RWPE2 (cell line): ENCODE measurements around the gene ALPI.
A peak's percentile ranks its signal among the peaks of the same experiment; 100 is the strongest.

Experiments
- ATAC-seq: fragments of 200-7000 bp; cut with Tn5 transposase; 3 replicates; pipeline ENCODE4 v1.9.1; 2021; ENCODE audit warnings: low read depth
- DNase-seq: peaks from one replicate; pipeline ENCODE4 v3.0.0-alpha.2; 2020; ENCODE audit warnings: low spot score
- H3K27ac ChIP-seq: fragments of 450-650 bp; 2 replicates; pipeline ENCODE4 v1.5.1; 2017; ENCODE audit warnings: mild to moderate bottlenecking; ENCODE audit not compliant: poor library complexity, severe bottlenecking
- H3K27me3 ChIP-seq: fragments of 250-450 bp; sonication (Bioruptor Pico); 2 replicates; pipeline ENCODE4 v1.5.1; 2021; ENCODE audit warnings: mild to moderate bottlenecking, moderate library complexity; ENCODE audit not compliant: insufficient read depth, poor library complexity, severe bottlenecking
- H3K36me3 ChIP-seq: fragments of 250-450 bp; sonication (Bioruptor Pico); 2 replicates; pipeline ENCODE4 v1.5.1; 2020; ENCODE audit warnings: low read depth, mild to moderate bottlenecking, moderate library complexity
- H3K4me1 ChIP-seq: fragments of 250-450 bp; sonication (Bioruptor Pico); 2 replicates; pipeline ENCODE4 v1.5.1; 2021; ENCODE audit warnings: mild to moderate bottlenecking, moderate library complexity; ENCODE audit not compliant: insufficient read depth, poor library complexity, severe bottlenecking
- H3K4me3 ChIP-seq: fragments of 250-450 bp; sonication (Bioruptor Pico); 2 replicates; pipeline ENCODE4 v1.5.1; 2021; ENCODE audit warnings: mild to moderate bottlenecking, moderate library complexity; ENCODE audit not compliant: severe bottlenecking
- H3K9me3 ChIP-seq: fragments of 250-450 bp; sonication (Bioruptor Pico); 2 replicates; pipeline ENCODE4 v1.5.1; 2021; ENCODE audit warnings: mild to moderate bottlenecking, moderate library complexity; ENCODE audit not compliant: severe bottlenecking
- TF ChIP-seq, protein P1 (sequence below): fragments of 450-650 bp; IDR thresholded peaks from one replicate; pipeline ENCODE4 v1.5.1; 2017; ENCODE audit warnings: mild to moderate bottlenecking, moderate library complexity; ENCODE audit not compliant: poor library complexity, severe bottlenecking

Gene ALPI

DNA sequence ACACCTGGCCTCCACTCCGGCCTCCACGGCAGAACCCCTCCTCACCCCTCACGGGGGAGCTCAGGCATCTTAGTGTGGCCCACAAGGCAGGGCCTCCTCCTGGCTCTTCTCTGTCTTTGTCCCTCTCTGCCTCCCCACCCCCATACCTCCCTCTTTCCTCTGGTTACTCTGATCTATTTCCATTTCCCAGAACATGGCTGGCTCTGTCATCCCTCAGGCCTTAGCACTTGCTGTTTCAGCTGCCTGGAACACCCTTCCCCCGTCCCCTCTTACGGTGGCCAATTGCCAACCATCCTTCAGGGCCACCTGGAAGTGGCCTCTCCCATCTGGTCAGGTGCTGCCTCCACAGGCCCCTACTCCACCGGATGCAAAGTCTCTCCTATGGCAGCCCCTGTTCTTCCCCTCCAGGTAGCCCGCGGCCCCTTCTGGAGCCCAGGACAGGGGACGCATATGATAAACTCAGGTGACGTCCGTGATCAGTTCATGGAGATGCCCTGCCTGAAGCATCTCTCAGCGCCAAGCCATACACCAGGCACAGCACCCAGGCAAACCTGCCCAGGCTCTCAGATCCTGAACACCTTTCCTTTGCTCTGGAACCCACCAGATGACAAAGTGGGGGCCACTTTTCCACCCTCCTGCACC lies 35.3 kb downstream of the ALPI start:
- no peaks in the 10 kb centered on the region for H3K36me3 ChIP-seq
- ATAC-seq = no peak

DNA sequence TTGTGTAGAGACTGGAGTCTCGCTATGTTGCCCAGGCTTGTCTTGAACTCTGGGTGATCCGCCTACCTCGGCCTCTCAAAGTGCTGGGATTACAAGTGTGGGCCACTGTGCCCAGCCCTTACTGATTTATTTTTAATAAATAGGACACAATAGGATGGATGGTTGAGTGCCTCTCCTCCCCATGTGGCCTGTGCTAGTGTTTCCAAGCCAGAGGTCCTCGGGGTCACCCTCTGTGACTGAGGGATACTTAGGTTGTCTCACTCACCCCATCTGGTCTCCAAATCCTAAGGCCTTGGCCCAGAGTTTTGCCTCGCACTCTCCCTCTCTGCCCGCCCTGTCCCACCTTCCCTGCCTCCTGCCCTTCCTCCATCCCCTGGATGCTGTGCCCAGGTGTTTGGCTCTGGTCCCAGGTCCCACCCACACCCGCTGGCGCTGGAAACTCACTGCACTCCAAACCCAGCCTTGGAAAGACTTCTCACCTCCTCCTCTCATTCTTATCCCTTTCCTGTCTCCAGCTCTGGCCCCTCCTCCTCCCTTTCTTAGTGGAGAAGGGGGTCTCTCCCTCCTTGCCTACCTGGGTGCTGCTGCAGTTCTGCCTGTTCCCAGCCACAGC lies 36.4 kb downstream of the ALPI start:
- H3K27me3 ChIP-seq = peaks cover 16% of the 10 kb centered on the region
- no peaks in the 10 kb centered on the region for H3K9me3 ChIP-seq
- peak; percentile 24 for DNase-seq
- H3K27ac ChIP-seq = no peak overlapping the region
- no peak overlapping the region for H3K4me3 ChIP-seq
- TF ChIP-seq, protein P1, sequence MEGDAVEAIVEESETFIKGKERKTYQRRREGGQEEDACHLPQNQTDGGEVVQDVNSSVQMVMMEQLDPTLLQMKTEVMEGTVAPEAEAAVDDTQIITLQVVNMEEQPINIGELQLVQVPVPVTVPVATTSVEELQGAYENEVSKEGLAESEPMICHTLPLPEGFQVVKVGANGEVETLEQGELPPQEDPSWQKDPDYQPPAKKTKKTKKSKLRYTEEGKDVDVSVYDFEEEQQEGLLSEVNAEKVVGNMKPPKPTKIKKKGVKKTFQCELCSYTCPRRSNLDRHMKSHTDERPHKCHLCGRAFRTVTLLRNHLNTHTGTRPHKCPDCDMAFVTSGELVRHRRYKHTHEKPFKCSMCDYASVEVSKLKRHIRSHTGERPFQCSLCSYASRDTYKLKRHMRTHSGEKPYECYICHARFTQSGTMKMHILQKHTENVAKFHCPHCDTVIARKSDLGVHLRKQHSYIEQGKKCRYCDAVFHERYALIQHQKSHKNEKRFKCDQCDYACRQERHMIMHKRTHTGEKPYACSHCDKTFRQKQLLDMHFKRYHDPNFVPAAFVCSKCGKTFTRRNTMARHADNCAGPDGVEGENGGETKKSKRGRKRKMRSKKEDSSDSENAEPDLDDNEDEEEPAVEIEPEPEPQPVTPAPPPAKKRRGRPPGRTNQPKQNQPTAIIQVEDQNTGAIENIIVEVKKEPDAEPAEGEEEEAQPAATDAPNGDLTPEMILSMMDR = no peak
- no peaks in the 10 kb centered on the region for H3K4me1 ChIP-seq
- no peak for ATAC-seq
- no peaks in the 10 kb centered on the region for H3K36me3 ChIP-seq

More for the DNA sequence above, 35.3 kb downstream of the ALPI start:
- no peak overlapping the region for H3K27ac ChIP-seq
- peaks cover 27% of the 10 kb centered on the region for H3K27me3 ChIP-seq
- H3K9me3 ChIP-seq = no peaks in the 10 kb centered on the region
- no peak overlapping the region for H3K4me3 ChIP-seq
- TF ChIP-seq, protein P1 = no peak
- DNase-seq = peak; percentile 23
- H3K4me1 ChIP-seq = no peaks in the 10 kb centered on the region

DNA sequence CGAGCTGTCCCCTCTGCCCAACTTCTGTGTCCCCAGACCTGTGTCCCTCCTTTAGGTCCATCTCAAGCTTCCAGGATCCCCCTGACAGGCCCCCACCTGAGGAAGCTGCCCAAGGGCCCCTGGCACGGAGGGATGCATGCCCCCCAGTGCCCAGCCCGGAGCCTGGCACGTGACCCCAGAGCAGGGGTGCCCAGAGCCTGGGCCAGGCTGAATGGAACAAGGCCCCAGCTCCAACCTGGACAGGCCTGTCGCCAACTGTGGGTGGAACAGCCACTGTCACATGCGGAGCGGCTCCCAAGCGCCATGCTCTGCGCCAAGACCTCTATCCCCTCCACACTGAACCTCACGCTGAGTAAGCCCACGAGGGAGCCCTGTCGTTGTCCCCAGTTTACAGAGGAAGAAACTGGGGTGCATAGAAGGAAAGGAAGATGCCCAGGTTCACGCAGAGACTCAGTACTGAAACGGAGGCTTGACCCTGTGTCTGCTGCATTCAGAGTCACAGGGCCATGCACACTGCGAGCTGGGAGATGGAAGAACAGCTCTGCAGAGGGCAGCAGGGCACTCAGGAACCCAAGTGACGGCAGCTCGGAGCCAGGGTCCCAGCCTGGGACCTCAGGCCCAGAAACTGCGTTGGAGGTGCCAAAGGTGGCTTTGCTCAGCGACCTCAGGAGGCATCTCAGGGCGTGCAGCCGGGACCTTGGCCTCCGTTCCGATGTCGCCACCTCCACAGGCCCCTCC lies 37.2 kb downstream of the ALPI start:
- ATAC-seq (no peak), DNase-seq (peak; percentile 29)
- no peaks in the 10 kb centered on the region for H3K4me1 ChIP-seq
- H3K4me3 ChIP-seq = no peak overlapping the region
- H3K36me3 ChIP-seq = no peaks in the 10 kb centered on the region
- TF ChIP-seq, protein P1 = no peak
- H3K9me3 ChIP-seq = no peaks in the 10 kb centered on the region
- H3K27me3 ChIP-seq = peaks cover 12% of the 10 kb centered on the region
- no peak overlapping the region for H3K27ac ChIP-seq

DNA sequence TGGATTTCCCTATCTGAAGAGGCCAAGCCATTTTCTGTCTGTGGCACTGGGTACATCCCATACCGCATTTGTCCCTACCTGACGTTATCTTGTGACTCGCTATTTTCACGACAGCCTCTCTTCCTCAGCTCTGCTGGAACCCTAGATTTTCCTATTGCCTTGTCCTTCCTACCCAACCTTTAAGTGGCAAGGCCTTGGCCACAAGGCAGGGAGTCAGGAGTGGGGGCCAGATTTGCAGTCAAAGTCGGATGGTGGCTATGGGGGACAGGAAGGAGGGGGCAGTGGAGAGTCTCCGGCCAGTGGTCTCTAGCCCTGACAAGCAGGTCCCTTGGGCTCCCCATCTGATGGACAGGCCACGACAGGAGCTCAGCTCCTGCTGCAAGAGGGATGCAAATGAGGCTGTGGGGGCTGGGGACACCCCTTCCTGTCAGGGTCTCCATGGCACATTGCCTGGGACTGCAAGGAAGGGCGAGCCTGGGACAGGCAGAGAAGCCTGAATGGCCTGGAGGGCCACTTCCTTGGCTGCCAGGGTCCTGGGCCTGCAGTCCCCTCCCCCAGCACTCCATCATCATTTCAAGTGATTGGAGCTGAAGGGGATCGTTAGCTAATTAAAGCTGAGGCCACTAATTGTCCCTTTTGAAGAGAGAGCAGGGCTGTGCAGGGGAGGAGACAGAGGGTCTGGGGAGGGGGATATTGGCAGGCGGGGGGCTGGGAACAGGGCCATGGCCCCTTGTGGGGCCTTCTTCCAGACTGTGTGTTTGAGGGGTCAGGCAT lies 37.9 kb downstream of the ALPI start:
- no peak for ATAC-seq
- Histone ChIP-seq H3K27me3 (peaks cover 5% of the 10 kb centered on the region), H3K36me3 (no peaks in the 10 kb centered on the region), H3K4me1 (no peaks in the 10 kb centered on the region), H3K9me3 (no peaks in the 10 kb centered on the region), H3K27ac (no peak overlapping the region), H3K4me3 (no peak overlapping the region)
- TF ChIP-seq, protein P1 = no peak
- peak; percentile 42 for DNase-seq
